ENCODE data around the gene CCDC33.
A peak's percentile ranks its signal among the peaks of the same experiment; 100 is the strongest.

CCDC33 gene

DNA sequence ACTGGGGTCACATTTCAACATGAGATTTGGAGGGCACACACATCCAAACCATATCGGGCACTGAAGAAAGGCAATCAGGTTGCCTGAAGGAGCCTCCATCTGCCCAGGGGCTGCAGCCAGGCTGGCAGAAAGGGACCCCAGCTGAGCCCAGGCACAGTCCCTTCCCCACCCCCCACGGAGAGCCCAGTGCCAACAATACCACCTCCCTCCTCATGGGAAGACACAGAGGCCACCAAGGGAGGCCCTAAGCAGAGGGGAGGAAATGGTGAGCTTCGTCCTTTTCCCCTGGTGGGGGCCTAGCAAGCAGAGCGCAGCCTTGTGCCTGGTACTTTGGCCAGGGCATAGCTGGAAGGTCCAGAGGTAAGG is 30.6 kb upstream of the CCDC33 start:
- Histone ChIP-seq H3K4ac (ENCODE audit: low read depth in 1 of 2, low read length in 2 of 2) (no peak overlapping the region), H3K4me2 (ENCODE audit: low read length, poor library complexity, severe bottlenecking) (no peak overlapping the region), H2AK5ac (ENCODE audit: low read length, severe bottlenecking) (peak overlapping the region; percentile 66), H3K79me1 (replicated peaks; ENCODE audit: low read length, poor library complexity, severe bottlenecking) (peaks cover 3% of the 10 kb centered on the region), H4K8ac (ENCODE audit: low read length) (no peak overlapping the region), H2AFZ (ENCODE audit: low read depth, low read length) (no peak overlapping the region), H3K4me1 (ENCODE audit: control insufficient read depth, insufficient read depth, low read depth, low read length) (peaks cover 83% of the 10 kb centered on the region), H3K23ac (ENCODE audit: low read length in 2 of 2) (no peak overlapping the region), H2BK120ac (ENCODE audit: low read depth, low read length) (no peak overlapping the region), H2BK5ac (ENCODE audit: low read depth, low read length, poor library complexity, severe bottlenecking) (no peak overlapping the region), H3K36me3 (ENCODE audit: control insufficient read depth in 1 of 2, insufficient read depth in 2 of 2, low read depth in 1 of 2, low read length in 2 of 2) (no peaks in the 10 kb centered on the region), H3K14ac (ENCODE audit: low read length in 2 of 2) (no peak overlapping the region), H3K18ac (ENCODE audit: low read depth in 1 of 2, low read length in 2 of 2) (no peak overlapping the region), H3K9me3 (ENCODE audit: control insufficient read depth, low read length) (no peaks in the 10 kb centered on the region), H2BK12ac (ENCODE audit: low read length in 2 of 2) (peak overlapping the region in 1 of 2 experiments; percentile 0), H3K9ac (ENCODE audit: low read length) (no peak overlapping the region), H4K91ac (ENCODE audit: low read length) (no peak overlapping the region), H3K27me3 (ENCODE audit: control insufficient read depth in 1 of 2, insufficient read depth in 1 of 2, low read length in 2 of 2) (peaks cover 0 to 21% of the 10 kb centered on the region in 2 experiments), H3K4me3 (ENCODE audit: insufficient read depth in 1 of 2, low read depth in 1 of 2, low read length in 2 of 2) (no peak overlapping the region), H3K27ac (ENCODE audit: low read length, poor library complexity, severe bottlenecking) (no peak overlapping the region), H2BK15ac (ENCODE audit: low read depth, poor library complexity, severe bottlenecking) (no peak overlapping the region)
- WGBS = 92% methylated on average over 4 of the region's 4 CpGs
- DNase-seq = no peak

DNA sequence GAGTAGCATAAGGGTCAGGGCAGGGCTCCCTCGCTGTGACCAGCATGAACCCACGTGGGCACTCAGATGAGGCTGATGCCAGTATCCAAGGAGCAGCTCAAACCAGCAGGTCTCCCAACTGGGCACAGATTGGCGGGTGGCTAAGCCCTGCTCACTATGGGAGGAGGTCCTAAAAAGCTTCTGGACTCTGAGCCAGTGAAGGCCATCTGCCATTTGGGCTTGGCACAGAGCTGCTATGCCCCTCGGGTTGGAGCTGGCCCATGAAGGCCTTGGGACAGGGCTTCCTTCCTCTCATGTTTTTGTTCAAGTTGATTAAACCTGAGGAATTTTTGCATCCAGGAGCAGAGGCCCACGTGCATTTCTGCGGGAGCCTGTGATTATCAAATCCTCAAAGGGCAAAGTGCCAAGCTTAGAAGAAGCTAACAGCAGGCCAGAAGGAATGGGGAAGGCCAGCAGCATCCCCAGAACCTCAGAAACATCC is 29.3 kb upstream of the CCDC33 start:
- H3K4me2 ChIP-seq (ENCODE audit: low read length, poor library complexity, severe bottlenecking) = no peak overlapping the region
- H3K23ac ChIP-seq (ENCODE audit: low read length in 2 of 2) = no peak overlapping the region
- DNase-seq = no peak
- 79% methylated on average over 6 of the region's 6 CpGs for WGBS
- H3K79me1 ChIP-seq (replicated peaks; ENCODE audit: low read length, poor library complexity, severe bottlenecking) = peaks cover 2% of the 10 kb centered on the region
- peak overlapping the region; percentile 11 for H2BK120ac ChIP-seq (ENCODE audit: low read depth, low read length)
- no peaks in the 10 kb centered on the region for H3K9me3 ChIP-seq (ENCODE audit: control insufficient read depth, low read length)
- H3K27ac ChIP-seq (ENCODE audit: low read length, poor library complexity, severe bottlenecking) = peak overlapping the region; percentile 82
- H2BK5ac ChIP-seq (ENCODE audit: low read depth, low read length, poor library complexity, severe bottlenecking) = peak overlapping the region; percentile 36
- peaks cover 71% of the 10 kb centered on the region for H3K4me1 ChIP-seq (ENCODE audit: control insufficient read depth, insufficient read depth, low read depth, low read length)
- H2AFZ ChIP-seq (ENCODE audit: low read depth, low read length) = no peak overlapping the region
- H3K9ac ChIP-seq (ENCODE audit: low read length) = no peak overlapping the region
- no peak overlapping the region for H3K4me3 ChIP-seq (ENCODE audit: insufficient read depth in 1 of 2, low read depth in 1 of 2, low read length in 2 of 2)
- H2AK5ac ChIP-seq (ENCODE audit: low read length, severe bottlenecking) = peak overlapping the region; percentile 66
- no peak overlapping the region for H3K4ac ChIP-seq (ENCODE audit: low read depth in 1 of 2, low read length in 2 of 2)
- H4K8ac ChIP-seq (ENCODE audit: low read length) = no peak overlapping the region
- H3K36me3 ChIP-seq (ENCODE audit: control insufficient read depth in 1 of 2, insufficient read depth in 2 of 2, low read depth in 1 of 2, low read length in 2 of 2) = no peaks in the 10 kb centered on the region
- H3K27me3 ChIP-seq (ENCODE audit: control insufficient read depth in 1 of 2, insufficient read depth in 1 of 2, low read length in 2 of 2) = peaks cover 0 to 21% of the 10 kb centered on the region in 2 experiments
- H4K91ac ChIP-seq (ENCODE audit: low read length) = peak overlapping the region; percentile 11
- H3K18ac ChIP-seq (ENCODE audit: low read depth in 1 of 2, low read length in 2 of 2) = no peak overlapping the region
- no peak overlapping the region for H2BK12ac ChIP-seq (ENCODE audit: low read length in 2 of 2)
- no peak overlapping the region for H3K14ac ChIP-seq (ENCODE audit: low read length in 2 of 2)
- H2BK15ac ChIP-seq (ENCODE audit: low read depth, poor library complexity, severe bottlenecking) = no peak overlapping the region

- Histone ChIP-seq H3K18ac (ENCODE audit: low read depth in 1 of 2, low read length in 2 of 2) (peak overlapping the region; percentile 24 to 28), H3K36me3 (ENCODE audit: control insufficient read depth in 1 of 2, insufficient read depth in 2 of 2, low read depth in 1 of 2, low read length in 2 of 2) (no peaks in the 10 kb centered on the region), H3K4ac (ENCODE audit: low read depth in 1 of 2, low read length in 2 of 2) (no peak overlapping the region), H2AK5ac (ENCODE audit: low read length, severe bottlenecking) (peak overlapping the region; percentile 94), H2BK5ac (ENCODE audit: low read depth, low read length, poor library complexity, severe bottlenecking) (peak overlapping the region; percentile 48), H3K9ac (ENCODE audit: low read length) (no peak overlapping the region), H2AFZ (ENCODE audit: low read depth, low read length) (no peak overlapping the region), H4K91ac (ENCODE audit: low read length) (peak overlapping the region; percentile 4), H3K27me3 (ENCODE audit: control insufficient read depth in 1 of 2, insufficient read depth in 1 of 2, low read length in 2 of 2) (peaks cover 0 to 21% of the 10 kb centered on the region in 2 experiments), H3K9me3 (ENCODE audit: control insufficient read depth, low read length) (no peaks in the 10 kb centered on the region), H3K4me3 (ENCODE audit: insufficient read depth in 1 of 2, low read depth in 1 of 2, low read length in 2 of 2) (no peak overlapping the region), H3K4me1 (ENCODE audit: control insufficient read depth, insufficient read depth, low read depth, low read length) (peaks cover 68% of the 10 kb centered on the region), H3K14ac (ENCODE audit: low read length in 2 of 2) (no peak overlapping the region), H2BK120ac (ENCODE audit: low read depth, low read length) (no peak overlapping the region), H4K8ac (ENCODE audit: low read length) (no peak overlapping the region), H2BK12ac (ENCODE audit: low read length in 2 of 2) (peak overlapping the region in 1 of 2 experiments; percentile 59), H3K23ac (ENCODE audit: low read length in 2 of 2) (no peak overlapping the region), H2BK15ac (ENCODE audit: low read depth, poor library complexity, severe bottlenecking) (peak overlapping the region; percentile 12), H3K79me1 (replicated peaks; ENCODE audit: low read length, poor library complexity, severe bottlenecking) (no peaks in the 10 kb centered on the region), H3K27ac (ENCODE audit: low read length, poor library complexity, severe bottlenecking) (peak overlapping the region; percentile 82), H3K4me2 (ENCODE audit: low read length, poor library complexity, severe bottlenecking) (no peak overlapping the region)
- WGBS = 91% methylated on average over 16 of the region's 16 CpGs
- DNase-seq = no peak
Measured at GRCh38 chr15:74207652-74208440, 28.3 kb upstream of the CCDC33 start.

- no peaks in the 10 kb centered on the region for H3K79me1 ChIP-seq (replicated peaks; ENCODE audit: low read length, poor library complexity, severe bottlenecking)
- peaks cover 0 to 21% of the 10 kb centered on the region in 2 experiments for H3K27me3 ChIP-seq (ENCODE audit: control insufficient read depth in 1 of 2, insufficient read depth in 1 of 2, low read length in 2 of 2)
- peak overlapping the region; percentile 76 for H2BK5ac ChIP-seq (ENCODE audit: low read depth, low read length, poor library complexity, severe bottlenecking)
- H3K18ac ChIP-seq (ENCODE audit: low read depth in 1 of 2, low read length in 2 of 2) = peak overlapping the region; percentile 24 to 71
- peaks cover 63% of the 10 kb centered on the region for H3K4me1 ChIP-seq (ENCODE audit: control insufficient read depth, insufficient read depth, low read depth, low read length)
- no peak overlapping the region for H3K9ac ChIP-seq (ENCODE audit: low read length)
- H3K9me3 ChIP-seq (ENCODE audit: control insufficient read depth, low read length) = no peaks in the 10 kb centered on the region
- no peak overlapping the region for H3K23ac ChIP-seq (ENCODE audit: low read length in 2 of 2)
- H3K14ac ChIP-seq (ENCODE audit: low read length in 2 of 2) = peak overlapping the region in 1 of 2 experiments; percentile 62
- 50% methylated on average over 5 of the region's 6 CpGs for WGBS
- DNase-seq = no peak
- no peaks in the 10 kb centered on the region for H3K36me3 ChIP-seq (ENCODE audit: control insufficient read depth in 1 of 2, insufficient read depth in 2 of 2, low read depth in 1 of 2, low read length in 2 of 2)
- peak overlapping the region; percentile 48 for H4K91ac ChIP-seq (ENCODE audit: low read length)
- no peak overlapping the region for H2AFZ ChIP-seq (ENCODE audit: low read depth, low read length)
- peak overlapping the region; percentile 54 for H2BK15ac ChIP-seq (ENCODE audit: low read depth, poor library complexity, severe bottlenecking)
- H3K4ac ChIP-seq (ENCODE audit: low read depth in 1 of 2, low read length in 2 of 2) = no peak overlapping the region
- H2AK5ac ChIP-seq (ENCODE audit: low read length, severe bottlenecking) = peak overlapping the region; percentile 94
- H2BK12ac ChIP-seq (ENCODE audit: low read length in 2 of 2) = peak overlapping the region in 1 of 2 experiments; percentile 59
- H3K27ac ChIP-seq (ENCODE audit: low read length, poor library complexity, severe bottlenecking) = peak overlapping the region; percentile 74
- H4K8ac ChIP-seq (ENCODE audit: low read length) = peak overlapping the region; percentile 30
- no peak overlapping the region for H2BK120ac ChIP-seq (ENCODE audit: low read depth, low read length)
- H3K4me3 ChIP-seq (ENCODE audit: insufficient read depth in 1 of 2, low read depth in 1 of 2, low read length in 2 of 2) = no peak overlapping the region
- H3K4me2 ChIP-seq (ENCODE audit: low read length, poor library complexity, severe bottlenecking) = no peak overlapping the region
Measured at GRCh38 chr15:74208496-74208895, 27.6 kb upstream of the CCDC33 start.
